ENCODE data around the gene TBC1D19.
A peak's percentile ranks its signal among the peaks of the same experiment; 100 is the strongest.
"Not testable (repeated sequence)": the region's sequence is repeated elsewhere in the genome, so short reads cannot be mapped to it uniquely, and the experiment has no call there.

TBC1D19 gene

DNA sequence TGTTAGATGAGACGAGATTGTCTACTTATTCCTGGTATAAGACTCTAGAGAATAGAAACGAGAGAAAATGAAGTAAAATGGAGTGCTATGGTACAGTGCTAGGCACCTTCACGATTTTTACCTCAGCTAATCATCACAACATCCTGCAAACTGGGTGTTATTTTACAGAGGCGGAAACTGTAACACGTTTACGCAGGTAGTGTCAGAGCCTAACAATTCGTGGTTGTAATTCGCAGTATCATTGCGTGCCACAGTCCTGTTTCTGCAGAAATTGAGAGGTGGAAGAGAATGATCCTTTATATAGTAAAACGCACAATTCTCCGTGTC is 383 bp upstream of the TBC1D19 start:
- H3K27me3 Mint-ChIP-seq = no peaks in the 10 kb centered on the region
- peaks cover 30% of the 10 kb centered on the region for H3K4me1 Mint-ChIP-seq
- peak overlapping the region; percentile 95 for H3K4me3 Mint-ChIP-seq
- H3K36me3 Mint-ChIP-seq = peaks cover 5% of the 10 kb centered on the region
- ATAC-seq = peak; percentile 92
- H3K27ac Mint-ChIP-seq = peak overlapping the region; percentile 94
- H3K9me3 Mint-ChIP-seq = no peaks in the 10 kb centered on the region

GRCh38 chr4:26584725-26585124 is 841 bp downstream of the TBC1D19 start:
- Mint-ChIP-seq H3K9me3 (no peaks in the 10 kb centered on the region), H3K27ac (peak overlapping the region; percentile 94), H3K27me3 (no peaks in the 10 kb centered on the region), H3K36me3 (peaks cover 8% of the 10 kb centered on the region), H3K4me1 (peaks cover 30% of the 10 kb centered on the region), H3K4me3 (peak overlapping the region; percentile 95)
- ATAC-seq = no peak

- no peak for ATAC-seq
- Mint-ChIP-seq H3K27me3 (no peaks in the 10 kb centered on the region), H3K36me3 (peaks cover 19% of the 10 kb centered on the region), H3K9me3 (peaks cover 2% of the 10 kb centered on the region), H3K4me1 (peaks cover 14% of the 10 kb centered on the region), H3K27ac (no peak overlapping the region), H3K4me3 (no peak overlapping the region)
These were observed 5.8 kb downstream of the TBC1D19 start for GRCh38 chr4:26589705-26590104.

- peaks cover 25% of the 10 kb centered on the region for H3K36me3 Mint-ChIP-seq
- H3K27me3 Mint-ChIP-seq = no peaks in the 10 kb centered on the region
- H3K4me1 Mint-ChIP-seq = peaks cover 5% of the 10 kb centered on the region
- ATAC-seq = no peak
- no peak overlapping the region for H3K4me3 Mint-ChIP-seq
- peaks cover 3% of the 10 kb centered on the region for H3K9me3 Mint-ChIP-seq
- H3K27ac Mint-ChIP-seq = no peak overlapping the region
These were observed 6.8 kb downstream of the TBC1D19 start for GRCh38 chr4:26590639-26591038.

DNA sequence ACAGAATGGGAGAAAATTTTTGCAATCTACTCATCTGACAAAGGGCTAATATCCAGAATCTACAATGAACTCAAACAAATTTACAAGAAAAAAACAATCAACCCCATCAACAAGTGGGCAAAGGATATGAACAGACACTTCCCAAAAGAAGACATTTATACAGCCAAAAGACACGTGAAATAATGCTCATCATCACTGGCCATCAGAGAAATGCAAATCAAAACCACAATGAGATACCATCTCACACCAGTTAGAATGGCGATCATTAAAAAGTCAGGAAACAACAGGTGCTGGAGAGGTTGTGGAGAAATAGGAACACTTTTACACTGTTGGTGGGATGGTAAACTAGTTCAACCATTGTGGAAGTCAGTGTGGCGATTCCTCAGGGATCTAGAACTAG is 9.7 kb downstream of the TBC1D19 start:
- H3K9me3 Mint-ChIP-seq, H3K27me3 Mint-ChIP-seq, H3K27ac Mint-ChIP-seq, H3K4me3 Mint-ChIP-seq, ATAC-seq, H3K4me1 Mint-ChIP-seq: not testable (repeated sequence)
- H3K36me3 Mint-ChIP-seq = peaks cover 22% of the 10 kb centered on the region

GRCh38 chr4:26594371-26594770 is 10.5 kb downstream of the TBC1D19 start:
- ATAC-seq = no peak

GRCh38 chr4:26594778-26595177 is 10.9 kb downstream of the TBC1D19 start:
- Mint-ChIP-seq H3K9me3 (peaks cover 3% of the 10 kb centered on the region), H3K27me3 (no peaks in the 10 kb centered on the region), H3K4me1 (peaks cover 4% of the 10 kb centered on the region), H3K4me3 (no peak overlapping the region), H3K36me3 (peaks cover 22% of the 10 kb centered on the region), H3K27ac (no peak overlapping the region)
- no peak for ATAC-seq

More at GRCh38 chr4:26594371-26594770, 10.5 kb downstream of the TBC1D19 start:
- Mint-ChIP-seq H3K4me1 (peaks cover 4% of the 10 kb centered on the region), H3K9me3 (peaks cover 3% of the 10 kb centered on the region), H3K36me3 (peaks cover 22% of the 10 kb centered on the region), H3K27ac (no peak overlapping the region), H3K4me3 (no peak overlapping the region), H3K27me3 (no peaks in the 10 kb centered on the region)

GRCh38 chr4:26596843-26597242 is 13.0 kb downstream of the TBC1D19 start:
- no peaks in the 10 kb centered on the region for H3K27me3 Mint-ChIP-seq
- H3K4me1 Mint-ChIP-seq = peaks cover 7% of the 10 kb centered on the region

DNA sequence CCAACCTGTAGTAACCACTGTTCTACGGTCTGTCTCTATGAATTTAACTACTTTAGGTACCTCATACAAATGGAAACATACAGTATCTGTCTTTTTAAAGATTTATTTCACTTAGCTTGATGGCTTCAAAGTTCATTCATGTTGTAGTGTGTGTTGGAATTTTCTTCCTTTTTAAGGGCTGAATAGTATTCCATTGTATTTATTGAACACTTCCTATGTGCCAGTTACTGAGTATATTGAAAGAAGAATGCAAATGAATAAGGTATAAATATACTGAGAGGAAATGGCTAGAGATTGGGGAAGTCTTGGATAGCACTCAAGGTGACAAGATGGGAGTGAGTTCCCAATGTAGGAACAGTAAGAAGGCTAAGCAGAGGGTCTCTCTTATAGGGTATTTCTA is 17.3 kb downstream of the TBC1D19 start:
- Mint-ChIP-seq H3K27ac (no peak overlapping the region), H3K4me1 (peaks cover 8% of the 10 kb centered on the region), H3K36me3 (peaks cover 11% of the 10 kb centered on the region), H3K9me3 (peaks cover 8% of the 10 kb centered on the region), H3K4me3 (no peak overlapping the region), H3K27me3 (no peaks in the 10 kb centered on the region)
- no peak for ATAC-seq

More at GRCh38 chr4:26596843-26597242, 13.0 kb downstream of the TBC1D19 start:
- H3K4me3 Mint-ChIP-seq = no peak overlapping the region
- H3K9me3 Mint-ChIP-seq = peaks cover 11% of the 10 kb centered on the region
- no peak overlapping the region for H3K27ac Mint-ChIP-seq
- H3K36me3 Mint-ChIP-seq = peaks cover 20% of the 10 kb centered on the region
- ATAC-seq = no peak

DNA sequence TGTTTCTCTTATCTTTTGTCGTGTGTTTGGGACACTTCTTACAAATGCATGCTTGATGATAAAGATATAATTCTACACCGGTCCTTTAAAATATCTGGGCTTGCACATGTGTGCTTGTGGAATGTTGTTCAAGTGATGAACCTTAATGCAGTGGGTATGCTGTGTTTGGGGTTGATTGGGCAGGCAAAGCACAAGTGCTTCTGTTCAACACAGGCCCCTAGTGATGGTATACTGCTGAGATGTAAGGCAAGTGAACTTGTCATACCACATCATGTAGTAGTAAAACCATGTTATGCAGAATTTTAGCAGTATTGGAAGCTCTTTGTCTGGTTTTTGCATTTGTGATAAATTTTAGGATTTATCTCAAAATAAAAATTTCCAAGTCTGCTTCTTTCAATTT is 23.9 kb downstream of the TBC1D19 start:
- H3K4me1 Mint-ChIP-seq = peaks cover 19% of the 10 kb centered on the region
- H3K27ac Mint-ChIP-seq = no peak overlapping the region
- H3K4me3 Mint-ChIP-seq = no peak overlapping the region

DNA sequence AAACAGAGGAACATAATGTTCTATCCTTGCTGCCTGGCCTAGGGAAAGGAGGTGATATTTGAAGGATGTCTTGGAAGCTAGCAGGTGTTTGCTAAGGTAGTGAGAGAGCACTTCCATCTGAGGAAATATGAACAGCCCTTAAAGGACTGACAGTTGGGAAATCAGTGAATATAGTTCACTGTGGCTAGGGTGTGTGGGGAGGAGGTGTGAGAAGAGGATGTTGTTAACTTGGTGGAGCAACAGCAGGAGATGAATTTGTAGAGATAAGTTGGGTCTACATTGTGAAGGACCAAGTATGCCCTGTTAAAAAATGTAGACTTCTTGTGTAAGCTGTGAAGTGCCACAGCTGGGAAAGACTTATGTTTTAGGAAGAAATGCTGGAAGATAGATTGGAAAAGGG is 25.5 kb downstream of the TBC1D19 start:
- no peak overlapping the region for H3K27ac Mint-ChIP-seq
- no peaks in the 10 kb centered on the region for H3K27me3 Mint-ChIP-seq
- peaks cover 2% of the 10 kb centered on the region for H3K9me3 Mint-ChIP-seq
- peaks cover 19% of the 10 kb centered on the region for H3K4me1 Mint-ChIP-seq
- no peak overlapping the region for H3K4me3 Mint-ChIP-seq
- H3K36me3 Mint-ChIP-seq = peaks cover 5% of the 10 kb centered on the region
- ATAC-seq = no peak

More for the DNA sequence above, 23.9 kb downstream of the TBC1D19 start:
- Mint-ChIP-seq H3K27me3 (no peaks in the 10 kb centered on the region), H3K36me3 (peaks cover 5% of the 10 kb centered on the region), H3K9me3 (peaks cover 2% of the 10 kb centered on the region)
- no peak for ATAC-seq

DNA sequence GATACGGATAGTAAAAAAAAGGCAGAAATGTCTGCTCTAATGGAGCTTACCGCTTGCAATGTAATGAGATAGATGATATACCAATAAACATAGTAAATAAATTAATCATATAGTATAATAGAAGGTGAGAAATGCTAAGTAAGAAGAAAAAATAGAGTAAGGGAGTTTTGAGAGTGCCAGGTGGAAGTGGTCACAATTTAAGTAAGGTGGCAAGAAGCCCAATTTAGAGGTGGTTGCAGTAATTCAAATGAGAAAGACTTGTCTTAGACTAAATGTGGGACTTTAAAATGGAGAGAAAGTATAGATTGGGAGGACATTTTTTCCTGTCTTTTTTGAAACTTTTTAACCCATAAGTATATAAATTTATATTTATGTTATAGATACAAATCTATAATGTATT is 26.0 kb downstream of the TBC1D19 start:
- no peak for ATAC-seq
- no peak overlapping the region for H3K27ac Mint-ChIP-seq
- H3K36me3 Mint-ChIP-seq = peaks cover 5% of the 10 kb centered on the region
- H3K4me3 Mint-ChIP-seq = no peak overlapping the region
- peaks cover 2% of the 10 kb centered on the region for H3K9me3 Mint-ChIP-seq
- H3K27me3 Mint-ChIP-seq = no peaks in the 10 kb centered on the region
- peaks cover 19% of the 10 kb centered on the region for H3K4me1 Mint-ChIP-seq

DNA sequence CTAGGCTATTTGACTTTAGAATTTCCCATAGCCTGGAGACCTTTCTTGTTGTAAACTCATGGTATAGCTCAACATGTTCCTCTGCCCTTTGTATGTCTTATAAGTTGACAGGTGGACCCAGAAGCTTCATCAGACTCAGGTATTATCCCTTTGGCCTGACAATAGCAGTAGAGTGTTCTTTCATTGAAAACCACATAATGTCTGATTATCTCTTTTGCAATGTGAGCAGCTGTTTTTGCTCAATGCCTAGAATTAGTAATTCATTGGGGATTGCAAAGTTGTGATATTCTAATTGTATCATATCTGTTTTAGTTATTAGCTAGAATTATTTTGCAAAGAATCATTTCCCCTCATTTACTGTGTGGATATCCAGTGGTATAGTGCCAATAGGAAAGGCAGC is 27.5 kb downstream of the TBC1D19 start:
- Mint-ChIP-seq H3K4me1 (peaks cover 19% of the 10 kb centered on the region), H3K36me3 (peaks cover 13% of the 10 kb centered on the region), H3K9me3 (peaks cover 2% of the 10 kb centered on the region), H3K27ac (no peak overlapping the region), H3K4me3 (no peak overlapping the region), H3K27me3 (no peaks in the 10 kb centered on the region)
- ATAC-seq = no peak

DNA sequence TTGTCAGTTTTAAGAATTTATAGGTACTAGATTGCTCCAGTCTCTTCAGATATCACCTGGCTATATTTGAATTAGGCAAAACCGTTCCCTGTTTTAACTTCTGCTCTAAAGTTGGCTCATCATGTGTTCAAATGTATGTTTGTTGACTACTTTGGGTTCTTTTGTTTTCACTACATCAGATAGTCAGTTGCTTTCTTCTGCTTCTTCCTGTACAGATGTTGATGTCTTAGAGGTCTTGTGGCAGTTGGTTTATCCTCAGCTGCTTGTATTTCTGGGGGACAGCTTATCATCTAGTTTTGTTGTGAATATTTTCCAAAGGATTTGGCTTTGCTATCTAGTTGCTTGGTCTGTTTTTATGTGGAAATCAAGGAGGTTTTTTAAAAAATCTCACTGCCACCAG is 28.0 kb downstream of the TBC1D19 start:
- Mint-ChIP-seq H3K36me3 (peaks cover 14% of the 10 kb centered on the region), H3K27ac (no peak overlapping the region), H3K4me1 (peaks cover 19% of the 10 kb centered on the region), H3K4me3 (no peak overlapping the region), H3K27me3 (no peaks in the 10 kb centered on the region), H3K9me3 (peaks cover 2% of the 10 kb centered on the region)
- ATAC-seq = no peak

DNA sequence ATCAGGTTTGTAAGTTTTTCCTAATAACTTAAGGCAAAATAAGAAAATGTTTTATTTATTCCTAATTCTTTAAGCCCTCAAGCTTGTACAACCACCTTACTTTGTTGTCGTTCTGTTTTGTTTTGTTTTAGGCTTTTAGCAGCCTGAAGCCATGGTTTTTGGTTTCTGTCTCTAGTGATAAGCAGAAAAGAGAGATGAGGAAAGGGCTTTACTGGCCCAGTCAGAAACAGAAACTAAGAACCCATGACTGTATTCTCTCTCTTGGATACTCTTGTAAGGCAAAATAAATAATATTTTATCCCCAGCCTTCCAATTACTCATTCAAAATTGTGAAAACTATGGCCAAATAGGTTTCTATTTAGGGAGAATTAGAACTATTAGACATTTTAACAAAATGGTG is 29.4 kb downstream of the TBC1D19 start:
- H3K27ac Mint-ChIP-seq = no peak overlapping the region
- peaks cover 19% of the 10 kb centered on the region for H3K36me3 Mint-ChIP-seq
- H3K4me1 Mint-ChIP-seq = peaks cover 19% of the 10 kb centered on the region
- H3K27me3 Mint-ChIP-seq = no peaks in the 10 kb centered on the region
- no peak overlapping the region for H3K4me3 Mint-ChIP-seq
- peaks cover 2% of the 10 kb centered on the region for H3K9me3 Mint-ChIP-seq
- no peak for ATAC-seq

DNA sequence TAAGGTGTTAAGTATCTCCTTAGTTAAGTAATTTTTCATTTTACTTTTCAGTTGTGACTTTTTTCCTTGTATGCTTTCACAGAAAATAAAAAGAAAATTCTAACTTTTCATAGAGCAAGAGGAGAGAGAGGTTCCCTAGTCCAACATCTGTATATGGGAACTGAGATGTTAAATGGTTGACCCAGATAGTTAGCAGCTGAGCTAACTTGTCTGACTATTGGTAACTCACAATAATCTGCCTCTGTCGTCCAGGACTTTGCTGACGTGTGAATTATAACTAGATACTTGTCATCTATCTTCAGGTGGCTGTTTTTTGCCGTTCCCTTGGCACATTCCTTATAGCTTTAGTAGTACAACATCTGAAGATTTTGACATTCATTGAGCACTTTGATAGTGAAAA is 29.9 kb downstream of the TBC1D19 start:
- no peaks in the 10 kb centered on the region for H3K27me3 Mint-ChIP-seq
- H3K36me3 Mint-ChIP-seq = peaks cover 24% of the 10 kb centered on the region
- H3K4me3 Mint-ChIP-seq = no peak overlapping the region
- H3K27ac Mint-ChIP-seq = no peak overlapping the region
- H3K9me3 Mint-ChIP-seq = peaks cover 2% of the 10 kb centered on the region
- no peak for ATAC-seq
- peaks cover 16% of the 10 kb centered on the region for H3K4me1 Mint-ChIP-seq

DNA sequence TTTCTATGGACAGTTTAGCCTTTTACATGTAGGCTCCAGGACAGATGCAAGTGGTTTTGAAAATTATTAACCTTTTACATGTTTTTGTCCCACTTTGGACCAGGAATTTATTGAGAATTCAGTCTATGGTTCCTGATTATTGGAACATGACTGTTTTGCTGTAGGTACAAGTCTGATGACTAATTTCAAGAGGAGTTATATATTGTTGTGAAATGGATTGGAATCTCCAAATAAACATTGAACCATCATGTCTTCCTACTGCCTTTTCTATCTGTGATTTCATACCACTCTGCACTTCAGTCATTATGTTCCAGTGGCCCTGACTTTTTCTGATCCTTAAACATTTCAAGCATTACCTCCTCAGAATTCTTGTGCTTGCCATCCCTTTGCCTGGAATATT is 35.9 kb downstream of the TBC1D19 start:
- no peak for ATAC-seq
- H3K27ac Mint-ChIP-seq = no peak overlapping the region
- H3K4me3 Mint-ChIP-seq = no peak overlapping the region
- peaks cover 25% of the 10 kb centered on the region for H3K36me3 Mint-ChIP-seq
- peaks cover 10% of the 10 kb centered on the region for H3K4me1 Mint-ChIP-seq
- H3K27me3 Mint-ChIP-seq = no peaks in the 10 kb centered on the region
- H3K9me3 Mint-ChIP-seq = no peaks in the 10 kb centered on the region

Data from stimulated activated memory B cell treated with anti-CD40 and anti-IgM and Interleukin-4, amounts not matched to agents 10 μg/mL and 1 μg/mL and 100 μg/mL, for 72 hours (primary cell).